ENCODE data around the gene GLE1.

The GLE1 gene

DNA sequence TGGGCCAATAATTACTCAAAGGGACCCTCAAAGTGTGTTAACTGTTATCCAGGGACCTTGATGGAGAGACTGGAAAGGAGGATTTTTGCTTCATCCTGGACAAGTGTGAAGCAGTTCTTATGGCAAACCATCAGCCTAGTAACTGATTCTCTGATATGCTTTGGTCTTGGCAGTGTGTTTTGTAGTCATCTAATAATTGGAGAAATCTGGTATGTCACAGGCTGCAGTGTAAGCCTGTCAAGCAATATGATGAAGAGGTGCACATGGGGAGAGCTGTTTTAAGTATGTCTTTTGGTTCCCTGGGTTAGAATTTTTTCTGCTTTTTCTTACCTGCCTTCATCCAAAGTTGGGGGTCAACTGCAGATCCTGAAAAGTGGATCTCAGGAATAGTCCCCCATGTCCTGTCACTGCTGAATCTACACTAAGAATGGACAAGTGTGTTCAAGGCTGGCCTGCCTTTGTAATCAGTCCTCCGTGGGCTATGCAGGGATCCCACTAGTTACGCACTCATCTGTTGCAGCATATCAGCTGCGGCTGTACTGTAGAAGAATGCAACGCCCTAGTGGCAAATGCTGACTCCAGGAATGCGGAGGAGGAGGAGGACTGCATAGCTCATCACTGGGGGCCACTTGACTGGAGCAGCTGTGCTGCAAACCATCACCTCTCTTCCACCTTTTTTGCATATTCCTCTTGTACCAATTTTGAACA lies 49.8 kb downstream of the GLE1 start:
- Histone ChIP-seq H3K9me3 (ENCODE audit: control insufficient read depth, insufficient read depth, low read length) (no peaks in the 10 kb centered on the region), H3K27me3 (ENCODE audit: control insufficient read depth, insufficient read depth, low read length) (peaks cover 9% of the 10 kb centered on the region), H3K4me3 (ENCODE audit: low read depth, low read length) (peak overlapping the region; percentile 4), H3K4me1 (ENCODE audit: control insufficient read depth, insufficient read depth, low read length) (peaks cover 32% of the 10 kb centered on the region), H3K9ac (ENCODE audit: low read depth, low read length) (no peak overlapping the region), H3K36me3 (ENCODE audit: control insufficient read depth, insufficient read depth, low read length) (no peaks in the 10 kb centered on the region)

DNA sequence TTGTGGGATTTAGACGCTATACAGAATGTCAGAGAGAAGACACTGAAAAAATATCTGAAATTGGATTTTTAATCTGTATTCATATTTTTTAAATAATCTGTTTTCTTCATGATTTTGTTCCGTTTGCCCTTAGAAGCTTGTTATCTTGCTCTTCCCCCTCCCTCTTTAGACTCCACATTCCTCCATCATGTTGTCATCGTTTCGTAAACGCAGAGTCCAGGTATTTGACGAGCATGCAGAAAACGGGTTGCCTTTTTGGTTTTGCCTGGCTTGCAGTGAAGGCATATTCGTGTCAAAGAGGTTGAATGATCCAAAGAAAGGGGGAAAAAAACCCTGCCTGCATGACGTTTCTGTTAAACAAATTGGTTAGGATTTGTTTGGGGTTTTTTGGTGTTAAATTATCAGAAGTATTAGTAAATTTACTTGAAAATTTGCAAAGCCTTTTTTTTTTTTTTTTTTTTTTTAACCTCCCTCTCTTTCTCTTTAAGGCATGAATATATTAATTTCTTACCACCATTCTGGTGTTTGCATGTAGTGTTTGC lies 50.7 kb downstream of the GLE1 start:
- H3K9ac ChIP-seq (ENCODE audit: low read depth, low read length) = no peak overlapping the region
- H3K4me3 ChIP-seq (ENCODE audit: low read depth, low read length) = peak overlapping the region; percentile 9
- H3K27me3 ChIP-seq (ENCODE audit: control insufficient read depth, insufficient read depth, low read length) = peaks cover 7% of the 10 kb centered on the region
- H3K36me3 ChIP-seq (ENCODE audit: control insufficient read depth, insufficient read depth, low read length) = no peaks in the 10 kb centered on the region
- H3K9me3 ChIP-seq (ENCODE audit: control insufficient read depth, insufficient read depth, low read length) = no peaks in the 10 kb centered on the region
- peaks cover 32% of the 10 kb centered on the region for H3K4me1 ChIP-seq (ENCODE audit: control insufficient read depth, insufficient read depth, low read length)

DNA sequence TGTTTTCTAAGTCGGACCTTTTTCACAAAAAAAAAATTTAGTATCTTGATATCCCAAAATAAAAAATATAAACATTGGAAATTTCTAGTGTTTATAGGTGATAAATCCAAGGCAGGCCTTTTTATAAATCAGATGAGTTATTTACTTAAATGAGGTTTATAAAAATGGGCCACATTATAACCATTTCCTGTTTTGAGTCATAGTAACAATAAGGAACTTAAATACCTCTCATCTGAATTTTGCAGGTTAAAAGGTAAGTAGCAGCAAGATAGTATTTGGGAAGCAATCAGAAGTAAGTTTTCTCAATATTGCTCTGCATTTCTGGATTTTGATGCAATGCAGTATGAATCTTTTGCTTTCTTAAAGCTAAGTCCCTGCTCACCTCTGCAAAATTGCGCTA lies 51.8 kb downstream of the GLE1 start:
- H3K4me1 ChIP-seq (ENCODE audit: control insufficient read depth, insufficient read depth, low read length) = peaks cover 25% of the 10 kb centered on the region
- H3K9me3 ChIP-seq (ENCODE audit: control insufficient read depth, insufficient read depth, low read length) = no peaks in the 10 kb centered on the region
- H3K27me3 ChIP-seq (ENCODE audit: control insufficient read depth, insufficient read depth, low read length) = no peaks in the 10 kb centered on the region
- H3K9ac ChIP-seq (ENCODE audit: low read depth, low read length) = no peak overlapping the region
- no peak overlapping the region for H3K4me3 ChIP-seq (ENCODE audit: low read depth, low read length)
- no peaks in the 10 kb centered on the region for H3K36me3 ChIP-seq (ENCODE audit: control insufficient read depth, insufficient read depth, low read length)

DNA sequence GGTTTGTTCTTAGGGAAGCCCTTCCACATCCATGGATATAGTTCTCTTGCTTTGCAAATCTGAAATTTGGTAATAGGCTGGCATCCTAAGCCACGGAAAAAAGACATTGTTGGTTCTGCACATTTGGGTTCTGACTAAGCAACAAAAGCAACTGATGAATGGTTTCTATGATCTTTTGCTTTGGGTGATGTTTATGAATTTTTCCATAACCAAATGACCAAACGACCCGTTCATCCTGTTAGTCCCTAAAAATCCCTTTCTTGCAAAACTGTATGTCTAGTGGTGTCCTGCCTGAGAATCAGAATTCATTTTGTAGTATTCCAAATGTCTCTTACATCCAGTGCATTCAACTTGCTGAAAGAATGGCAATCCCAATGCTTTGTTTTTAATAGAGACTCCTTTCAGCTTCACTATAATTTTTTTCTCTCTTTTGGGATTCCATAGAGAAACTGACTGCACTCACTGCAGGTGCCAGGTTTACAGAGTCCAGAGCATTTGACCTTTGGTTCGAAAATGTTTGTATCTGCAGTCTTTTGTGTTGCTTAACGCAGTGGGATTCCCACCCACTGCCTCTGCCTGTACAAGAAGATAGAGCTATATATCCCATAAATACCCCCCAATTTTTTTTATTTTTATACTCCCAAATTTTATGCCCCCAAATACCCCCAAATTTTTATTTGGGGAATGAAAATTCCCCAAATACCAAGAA lies 52.6 kb downstream of the GLE1 start:
- peaks cover 25% of the 10 kb centered on the region for H3K4me1 ChIP-seq (ENCODE audit: control insufficient read depth, insufficient read depth, low read length)
- H3K9ac ChIP-seq (ENCODE audit: low read depth, low read length) = no peak overlapping the region
- no peaks in the 10 kb centered on the region for H3K36me3 ChIP-seq (ENCODE audit: control insufficient read depth, insufficient read depth, low read length)
- H3K9me3 ChIP-seq (ENCODE audit: control insufficient read depth, insufficient read depth, low read length) = no peaks in the 10 kb centered on the region
- H3K4me3 ChIP-seq (ENCODE audit: low read depth, low read length) = no peak overlapping the region
- H3K27me3 ChIP-seq (ENCODE audit: control insufficient read depth, insufficient read depth, low read length) = no peaks in the 10 kb centered on the region

DNA sequence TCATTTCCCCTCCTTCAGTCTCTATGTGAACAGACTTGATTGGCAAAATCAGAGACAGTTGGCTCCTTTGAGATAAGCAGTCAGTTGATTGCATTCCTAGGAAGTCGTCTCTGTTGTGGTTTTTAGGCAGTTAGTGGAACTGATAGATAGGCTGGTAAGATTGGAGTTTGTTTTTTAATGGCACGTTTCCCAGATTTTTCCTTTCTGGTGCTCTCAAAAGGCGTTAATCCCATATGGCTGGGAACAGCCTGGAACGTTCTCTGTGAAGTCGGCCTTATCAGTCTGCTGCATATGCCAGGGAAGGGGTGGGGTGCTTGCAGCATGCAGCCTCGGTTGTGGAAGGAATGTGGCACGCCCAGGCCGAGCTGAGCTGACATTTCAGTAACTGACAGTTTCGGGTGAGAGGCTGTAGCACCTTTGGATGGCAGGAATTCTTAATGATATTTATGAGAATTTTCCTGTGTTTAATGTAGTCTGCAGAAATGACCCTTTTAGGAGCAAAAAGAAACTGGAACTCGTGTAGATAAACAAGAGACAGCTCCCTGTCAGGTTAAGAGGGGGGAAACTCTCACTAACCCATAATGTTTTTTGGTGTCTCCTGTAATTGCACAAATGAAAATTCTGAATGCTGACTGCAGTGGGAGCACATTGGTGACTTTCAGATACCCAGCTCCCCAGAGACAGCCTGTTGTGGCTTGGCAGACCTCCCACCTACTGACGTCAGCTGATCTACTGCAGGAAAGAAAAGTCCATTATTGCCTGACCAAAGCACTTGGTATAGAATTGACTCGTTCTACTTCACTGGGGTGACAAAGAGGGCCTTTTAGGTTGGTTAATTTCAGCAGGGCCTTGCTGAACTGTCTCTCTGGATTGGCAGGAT lies 54.2 kb downstream of the GLE1 start:
- Histone ChIP-seq H3K9me3 (ENCODE audit: control insufficient read depth, insufficient read depth, low read length) (no peaks in the 10 kb centered on the region), H3K9ac (ENCODE audit: low read depth, low read length) (no peak overlapping the region), H3K36me3 (ENCODE audit: control insufficient read depth, insufficient read depth, low read length) (no peaks in the 10 kb centered on the region), H3K27me3 (ENCODE audit: control insufficient read depth, insufficient read depth, low read length) (no peaks in the 10 kb centered on the region), H3K4me3 (ENCODE audit: low read depth, low read length) (no peak overlapping the region), H3K4me1 (ENCODE audit: control insufficient read depth, insufficient read depth, low read length) (peaks cover 24% of the 10 kb centered on the region)

DNA sequence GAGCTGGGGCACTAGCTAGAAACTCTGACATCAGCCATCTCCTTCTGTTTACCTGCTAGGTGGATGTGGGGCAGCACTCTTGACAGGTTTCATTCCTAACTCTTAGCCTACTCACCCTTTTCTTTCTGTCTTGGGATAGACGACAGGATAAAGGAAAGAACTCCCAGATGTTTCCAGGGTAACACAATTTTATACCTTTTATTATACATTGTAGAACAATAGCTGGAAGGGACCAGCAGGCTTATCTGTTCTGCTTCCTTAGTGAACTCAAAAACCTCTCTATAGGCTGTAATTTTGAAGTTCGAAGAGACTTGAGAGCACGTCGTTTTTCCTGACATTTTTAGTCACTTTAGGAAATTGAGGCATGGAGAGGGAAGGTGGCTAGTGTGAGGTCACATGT lies 61.1 kb downstream of the GLE1 start:
- Histone ChIP-seq H3K9ac (ENCODE audit: low read depth, low read length) (no peak overlapping the region), H3K9me3 (ENCODE audit: control insufficient read depth, insufficient read depth, low read length) (no peaks in the 10 kb centered on the region), H3K4me1 (ENCODE audit: control insufficient read depth, insufficient read depth, low read length) (no peaks in the 10 kb centered on the region), H3K4me3 (ENCODE audit: low read depth, low read length) (no peak overlapping the region), H3K36me3 (ENCODE audit: control insufficient read depth, insufficient read depth, low read length) (no peaks in the 10 kb centered on the region), H3K27me3 (ENCODE audit: control insufficient read depth, insufficient read depth, low read length) (no peaks in the 10 kb centered on the region)

DNA sequence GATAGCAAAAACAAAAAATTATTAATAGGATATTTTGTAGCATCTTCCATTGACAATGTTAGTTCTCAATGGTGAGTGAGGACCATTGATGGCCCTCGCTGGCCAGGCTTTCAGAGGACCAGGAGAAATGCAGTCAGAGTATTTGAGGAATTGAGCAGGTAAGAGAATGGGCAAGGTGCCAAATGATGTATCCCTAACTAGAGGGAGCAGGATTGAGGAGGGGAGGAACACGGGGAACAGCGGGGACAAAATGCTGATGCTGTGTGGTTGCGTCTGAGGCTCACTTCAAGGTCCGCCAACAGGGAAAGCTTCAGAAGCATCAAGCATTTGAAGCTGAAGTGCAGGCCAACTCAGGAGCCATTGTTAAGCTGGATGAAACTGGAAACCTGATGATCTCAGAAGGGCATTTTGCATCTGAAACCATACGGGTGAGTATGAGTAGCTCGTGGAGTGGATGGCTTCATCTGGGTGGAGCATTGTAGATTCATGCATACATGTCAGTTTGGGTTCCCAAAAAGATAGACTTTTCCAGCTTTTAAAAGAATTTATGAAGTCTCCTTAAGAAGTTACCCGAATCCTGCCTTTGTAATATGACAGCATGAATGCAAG lies 64.1 kb downstream of the GLE1 start:
- Histone ChIP-seq H3K4me3 (ENCODE audit: low read depth, low read length) (no peak overlapping the region), H3K4me1 (ENCODE audit: control insufficient read depth, insufficient read depth, low read length) (no peaks in the 10 kb centered on the region), H3K27me3 (ENCODE audit: control insufficient read depth, insufficient read depth, low read length) (no peaks in the 10 kb centered on the region), H3K36me3 (ENCODE audit: control insufficient read depth, insufficient read depth, low read length) (no peaks in the 10 kb centered on the region), H3K9ac (ENCODE audit: low read depth, low read length) (no peak overlapping the region), H3K9me3 (ENCODE audit: control insufficient read depth, insufficient read depth, low read length) (no peaks in the 10 kb centered on the region)

DNA sequence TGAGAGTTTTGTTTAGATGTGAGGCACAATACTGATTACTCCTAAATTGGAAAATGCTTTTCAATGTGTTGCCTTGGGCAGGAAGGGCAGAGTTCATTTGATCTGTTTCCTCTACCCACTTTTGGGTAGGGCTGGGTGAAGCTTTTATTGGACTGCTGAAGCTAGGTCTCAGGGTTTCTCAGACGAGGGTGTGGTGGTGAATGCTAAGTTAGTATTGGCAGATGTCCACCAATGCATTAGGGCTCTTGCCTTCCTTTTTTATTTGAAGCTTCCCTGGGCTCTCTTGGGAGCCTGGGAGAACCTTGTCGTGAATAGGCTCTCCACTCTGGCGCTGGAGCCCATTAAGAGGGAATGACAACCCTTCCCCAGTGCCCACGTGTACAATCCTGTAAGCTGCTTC lies 71.0 kb downstream of the GLE1 start:
- Histone ChIP-seq H3K36me3 (ENCODE audit: control insufficient read depth, insufficient read depth, low read length) (peaks cover 30% of the 10 kb centered on the region), H3K4me3 (ENCODE audit: low read depth, low read length) (no peak overlapping the region), H3K27me3 (ENCODE audit: control insufficient read depth, insufficient read depth, low read length) (no peaks in the 10 kb centered on the region), H3K9ac (ENCODE audit: low read depth, low read length) (no peak overlapping the region), H3K4me1 (ENCODE audit: control insufficient read depth, insufficient read depth, low read length) (no peaks in the 10 kb centered on the region), H3K9me3 (ENCODE audit: control insufficient read depth, insufficient read depth, low read length) (no peaks in the 10 kb centered on the region)

DNA sequence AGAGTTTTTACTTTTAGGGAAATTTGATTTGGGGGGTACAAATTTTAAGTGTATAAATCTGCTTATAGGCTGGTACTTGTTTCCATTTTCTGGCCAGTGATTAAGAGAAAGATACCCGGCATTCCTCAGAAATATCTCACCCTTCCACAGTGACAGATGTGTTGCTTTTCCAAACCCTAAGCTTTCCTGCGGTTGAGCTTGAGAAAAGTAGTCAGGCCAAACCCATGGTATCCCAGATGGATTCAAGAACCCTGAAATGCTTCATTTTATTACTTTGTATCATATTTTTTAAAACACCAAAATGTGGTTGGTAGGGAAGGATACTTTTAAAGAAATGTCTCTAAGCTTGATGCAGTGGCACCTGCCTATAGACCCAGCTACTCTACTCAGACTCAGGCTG lies 71.4 kb downstream of the GLE1 start:
- no peaks in the 10 kb centered on the region for H3K9me3 ChIP-seq (ENCODE audit: control insufficient read depth, insufficient read depth, low read length)
- peaks cover 34% of the 10 kb centered on the region for H3K36me3 ChIP-seq (ENCODE audit: control insufficient read depth, insufficient read depth, low read length)
- no peak overlapping the region for H3K4me3 ChIP-seq (ENCODE audit: low read depth, low read length)
- no peaks in the 10 kb centered on the region for H3K4me1 ChIP-seq (ENCODE audit: control insufficient read depth, insufficient read depth, low read length)
- no peaks in the 10 kb centered on the region for H3K27me3 ChIP-seq (ENCODE audit: control insufficient read depth, insufficient read depth, low read length)
- H3K9ac ChIP-seq (ENCODE audit: low read depth, low read length) = no peak overlapping the region

DNA sequence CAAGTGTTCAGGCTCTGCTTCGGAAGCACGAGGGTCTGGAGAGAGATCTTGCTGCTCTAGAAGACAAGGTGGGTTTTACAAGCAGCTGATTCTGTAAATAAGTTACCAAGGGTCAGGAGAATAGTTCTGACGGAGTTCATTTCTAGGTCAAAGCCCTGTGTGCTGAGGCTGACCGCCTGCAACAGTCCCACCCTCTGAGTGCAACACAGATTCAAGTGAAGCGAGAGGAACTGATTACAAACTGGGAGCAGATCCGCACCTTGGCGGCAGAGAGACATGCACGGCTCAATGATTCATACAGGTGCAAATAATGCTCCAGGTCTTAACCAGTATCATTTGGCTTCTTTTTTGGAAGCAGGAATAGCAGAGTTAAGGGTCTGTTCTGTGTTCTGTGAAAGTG lies 72.7 kb downstream of the GLE1 start:
- Histone ChIP-seq H3K9ac (ENCODE audit: low read depth, low read length) (no peak overlapping the region), H3K27me3 (ENCODE audit: control insufficient read depth, insufficient read depth, low read length) (no peaks in the 10 kb centered on the region), H3K4me3 (ENCODE audit: low read depth, low read length) (no peak overlapping the region), H3K36me3 (ENCODE audit: control insufficient read depth, insufficient read depth, low read length) (peaks cover 39% of the 10 kb centered on the region), H3K9me3 (ENCODE audit: control insufficient read depth, insufficient read depth, low read length) (no peaks in the 10 kb centered on the region), H3K4me1 (ENCODE audit: control insufficient read depth, insufficient read depth, low read length) (no peaks in the 10 kb centered on the region)

DNA sequence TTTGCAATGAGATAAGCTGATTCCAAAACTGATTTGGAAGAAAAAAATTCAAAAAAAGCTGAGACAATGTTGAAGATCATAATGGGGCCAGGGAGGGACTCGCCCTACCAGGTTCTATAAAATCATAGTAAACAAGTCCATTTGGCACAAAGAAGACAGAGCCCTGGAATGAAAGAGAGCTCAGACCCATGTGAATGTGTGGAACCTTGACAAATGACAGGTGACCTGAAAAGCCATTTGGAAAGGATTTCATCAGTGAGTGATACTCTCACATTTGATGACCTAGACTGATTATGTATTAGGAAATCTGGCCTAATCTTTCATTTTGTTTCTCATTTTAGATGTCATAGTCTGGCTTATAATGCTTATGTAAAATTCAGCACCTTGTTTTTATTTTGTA lies 74.7 kb downstream of the GLE1 start:
- no peaks in the 10 kb centered on the region for H3K27me3 ChIP-seq (ENCODE audit: control insufficient read depth, insufficient read depth, low read length)
- no peaks in the 10 kb centered on the region for H3K4me1 ChIP-seq (ENCODE audit: control insufficient read depth, insufficient read depth, low read length)
- no peak overlapping the region for H3K4me3 ChIP-seq (ENCODE audit: low read depth, low read length)
- H3K36me3 ChIP-seq (ENCODE audit: control insufficient read depth, insufficient read depth, low read length) = peaks cover 44% of the 10 kb centered on the region
- H3K9me3 ChIP-seq (ENCODE audit: control insufficient read depth, insufficient read depth, low read length) = no peaks in the 10 kb centered on the region
- no peak overlapping the region for H3K9ac ChIP-seq (ENCODE audit: low read depth, low read length)
